GM23338 (cell line): ENCODE results near the gene DTHD1. TPM values are rescaled to one million over a fixed set of nuclear protein-coding genes. Genes with fewer than 3 reads are reported as not detected.

Experiments
- ATAC-seq: fragments of 200-7000 bp; cut with Tn5 transposase; 3 replicates; pipeline ENCODE4 v1.9.1; 2020
- DNase-seq: peaks from one replicate; pipeline ENCODE4 v3.0.0-alpha.2; 2015; ENCODE audit warnings: low spot score
- H2AFZ ChIP-seq: fragments of 200-600 bp; sonication (generic); 2 replicates; pipeline ENCODE4 v1.8.0; 2016; ENCODE audit warnings: antibody characterized with exemption, mild to moderate bottlenecking, moderate library complexity
- H3F3A ChIP-seq: fragments of 200-600 bp; sonication (generic); replicated peaks from 2 replicates; pipeline ENCODE4 v1.8.0; 2017; ENCODE audit warnings: antibody characterized with exemption, mixed run types, low read depth
- H3K27ac ChIP-seq: fragments of 200-600 bp; sonication (generic); 2 replicates; pipeline ENCODE4 v1.6.1; 2016; ENCODE audit warnings: low read depth
- H3K27me3 ChIP-seq: fragments of 200-600 bp; sonication (generic); 2 replicates; pipeline ENCODE4 v1.8.0; 2016; ENCODE audit warnings: mild to moderate bottlenecking, mixed run types, moderate library complexity; ENCODE audit not compliant: insufficient read depth
- H3K36me3 ChIP-seq: fragments of 200-600 bp; sonication (generic); 2 replicates; pipeline ENCODE4 v1.8.0; 2016; ENCODE audit warnings: mild to moderate bottlenecking; ENCODE audit not compliant: insufficient read depth
- H3K4me1 ChIP-seq: fragments of 200-600 bp; sonication (generic); 2 replicates; pipeline ENCODE4 v1.8.0; 2016; ENCODE audit warnings: mild to moderate bottlenecking, moderate library complexity; ENCODE audit not compliant: insufficient read depth
- H3K4me2 ChIP-seq: fragments of 200-600 bp; sonication (generic); 2 replicates; pipeline ENCODE4 v1.7.1; 2017; ENCODE audit warnings: mixed run types
- H3K4me3 ChIP-seq: fragments of 200-600 bp; sonication (generic); 2 replicates; pipeline ENCODE4 v1.6.1; 2016; ENCODE audit warnings: mixed run types
- H3K79me2 ChIP-seq: fragments of 200-600 bp; sonication (generic); replicated peaks from 2 replicates; pipeline ENCODE4 v1.8.0; 2017; ENCODE audit warnings: mild to moderate bottlenecking; ENCODE audit not compliant: insufficient read depth
- H3K9me2 ChIP-seq: fragments of 200-600 bp; sonication (generic); 2 replicates; pipeline ENCODE4 v1.8.0; 2017; ENCODE audit not compliant: insufficient read depth
- H4K20me1 ChIP-seq: fragments of 200-600 bp; sonication (generic); replicated peaks from 2 replicates; pipeline ENCODE4 v1.8.0; 2017; ENCODE audit warnings: mild to moderate bottlenecking; ENCODE audit not compliant: insufficient read depth
- H3K27ac Mint-ChIP-seq: 2 replicates; pipeline ENCODE4 v1.8.0; 2020; ENCODE audit warnings: inconsistent platforms, mild to moderate bottlenecking, moderate library complexity, mixed read lengths
- H3K27me3 Mint-ChIP-seq: 3 replicates; pipeline ENCODE4 v1.8.0; 2022; ENCODE audit warnings: low read depth, mild to moderate bottlenecking, moderate library complexity, mixed read lengths, inconsistent platforms; ENCODE audit not compliant: insufficient read depth, poor library complexity
- H3K36me3 Mint-ChIP-seq: 3 replicates; pipeline ENCODE4 v1.8.0; 2021; ENCODE audit warnings: low read depth, mild to moderate bottlenecking, inconsistent platforms, moderate library complexity, mixed read lengths
- H3K4me1 Mint-ChIP-seq: 3 replicates; pipeline ENCODE4 v1.8.0; 2020; ENCODE audit warnings: mild to moderate bottlenecking, inconsistent platforms, mixed read lengths
- H3K4me3 Mint-ChIP-seq: 3 replicates; pipeline ENCODE4 v1.8.0; 2021; ENCODE audit warnings: moderate library complexity, mild to moderate bottlenecking, inconsistent platforms, mixed read lengths
- H3K9me3 Mint-ChIP-seq: 3 replicates; pipeline ENCODE4 v1.8.0; 2020; ENCODE audit warnings: moderate library complexity, mild to moderate bottlenecking, inconsistent platforms, mixed read lengths
- CREB1 ChIP-seq: fragments of 250-450 bp; sonication (Bioruptor Pico); IDR thresholded peaks from 2 replicates; pipeline ENCODE4 v1.5.0; 2020; ENCODE audit warnings: low read depth, mild to moderate bottlenecking, moderate library complexity
- CTCF ChIP-seq, 2 experiments: fragments of 200-600 bp in 1 of 2; sonication (generic) in 1 of 2; conservative IDR thresholded peaks; 2 replicates each; pipeline versions ENCODE4 v1.5.1 to v1.6.1; 2016 to 2017; ENCODE audit warnings: antibody characterized with exemption in 2 of 2, low read depth in 2 of 2, mild to moderate bottlenecking in 2 of 2, moderate library complexity in 1 of 2
- ETS1 ChIP-seq: IDR thresholded peaks from 2 replicates; pipeline ENCODE4 v1.6.1; 2016; ENCODE audit warnings: antibody characterized with exemption
- EZH2 ChIP-seq: fragments of 200-600 bp; sonication (generic); IDR thresholded peaks from one replicate; pipeline ENCODE4 v1.8.0; 2017; ENCODE audit warnings: antibody characterized with exemption, mild to moderate bottlenecking, low read depth; ENCODE audit not compliant: unreplicated experiment
- EZH2phosphoT487 ChIP-seq: fragments of 200-600 bp; sonication (generic); IDR thresholded peaks from one replicate; pipeline ENCODE4 v1.8.1; 2018; ENCODE audit warnings: antibody characterized with exemption; ENCODE audit not compliant: unreplicated experiment
- JUNB ChIP-seq: IDR thresholded peaks from one replicate; pipeline ENCODE4 v1.6.1; 2016; ENCODE audit warnings: antibody characterized with exemption; ENCODE audit not compliant: unreplicated experiment
- NANOG ChIP-seq: IDR thresholded peaks from 2 replicates; pipeline ENCODE4 v1.6.1; 2016; ENCODE audit warnings: antibody characterized with exemption, borderline replicate concordance
- POLR2AphosphoS5 ChIP-seq: IDR thresholded peaks from 2 replicates; pipeline ENCODE4 v1.6.1; 2016; ENCODE audit warnings: antibody characterized with exemption, low read depth
- REST ChIP-seq: IDR thresholded peaks from one replicate; pipeline ENCODE4 v1.6.1; 2018; ENCODE audit warnings: antibody characterized with exemption; ENCODE audit not compliant: unreplicated experiment
- STAT1 ChIP-seq: IDR thresholded peaks from one replicate; pipeline ENCODE4 v1.6.1; 2016; ENCODE audit warnings: antibody characterized with exemption; ENCODE audit not compliant: unreplicated experiment
- ZNF114 ChIP-seq: fragments of 250-450 bp; sonication (Bioruptor Pico); IDR thresholded peaks from 2 replicates; pipeline ENCODE4 v1.5.0; 2020; ENCODE audit warnings: mild to moderate bottlenecking, moderate library complexity
- ZNF331 ChIP-seq: fragments of 250-450 bp; sonication (Bioruptor Pico); IDR thresholded peaks from 2 replicates; pipeline ENCODE4 v1.5.0; 2020; ENCODE audit warnings: low read depth, mild to moderate bottlenecking, moderate library complexity
- ZNF462 ChIP-seq: fragments of 250-450 bp; sonication (Bioruptor Pico); IDR thresholded peaks from 2 replicates; pipeline ENCODE4 v1.5.0; 2020; ENCODE audit warnings: mild to moderate bottlenecking, moderate library complexity
- polyA plus RNA-seq: library from polyadenylated mRNA; unstranded; fragments of >200 nt; fragmentation: Nextera tagmentation; extraction: Ambion mirVana; gene quantifications from 2 replicates; pipeline ENCODE4 v1.2.1, GENCODE V29; 2016
- total RNA-seq: library from RNA; depleted of rRNA; stranded (reverse); fragments of >200 nt; shearing (Covaris generic); gene quantifications from 2 replicates; pipeline ENCODE4 v1.2.3, GENCODE V29; 2014

The DTHD1 gene
- total and polyA plus RNA-seq, 2 experiments from 2014 or later, result not detected

GRCh38 chr4:36338973-36339372 is 57.6 kb downstream of the DTHD1 start:
- no peak for ATAC-seq
- no peaks in the 10 kb centered on the region for H3K9me3 Mint-ChIP-seq

More at GRCh38 chr4:36338973-36339372, 57.6 kb downstream of the DTHD1 start:
- no peak overlapping the region for H3K4me2 ChIP-seq
- Mint-ChIP-seq H3K4me3 (no peak overlapping the region), H3K4me1 (no peaks in the 10 kb centered on the region), H3K27me3 (no peaks in the 10 kb centered on the region), H3K36me3 (no peaks in the 10 kb centered on the region), H3K27ac (no peak overlapping the region)
- H3K4me1 ChIP-seq, result no peaks in the 10 kb centered on the region
- no peaks in the 10 kb centered on the region for H4K20me1 ChIP-seq
- no peaks in the 10 kb centered on the region for H3K36me3 ChIP-seq
- no peak overlapping the region for H3K4me3 ChIP-seq
- TF ChIP-seq ETS1 (no peak), ZNF462 (CRISPR knock-in tag) (no peak), ZNF114 (CRISPR knock-in tag) (no peak), EZH2phosphoT487 (no peak), REST (no peak), EZH2 (no peak), POLR2AphosphoS5 (no peak), JUNB (no peak), CREB1 (no peak), CTCF (conservative IDR thresholded peaks at IDR 0.05; ENCODE audit: low read depth in 2 of 2) (no peak), STAT1 (no peak), NANOG (no peak), ZNF331 (CRISPR knock-in tag) (no peak)
- H3K9me2 ChIP-seq, result no peaks in the 10 kb centered on the region
- H3K79me2 ChIP-seq, result no peaks in the 10 kb centered on the region
- H3K27me3 ChIP-seq, result no peaks in the 10 kb centered on the region
- no peak overlapping the region for H2AFZ ChIP-seq
- H3F3A ChIP-seq, result no peaks in the 10 kb centered on the region
- no peak overlapping the region for H3K27ac ChIP-seq
- no peak for DNase-seq
